Measurements from ENCODE around the gene GLI3.

GRCh38 chr7:41933427-41933826 lies 303.6 kb downstream of the GLI3 start:
- no peak for TF ChIP-seq YY1 (IDR thresholded peaks at IDR 0.05; ENCODE audit: insufficient read depth, insufficient read length)
- no peak for TF ChIP-seq ZNF274 (IDR thresholded peaks at IDR 0.05; ENCODE audit: low read depth, low read length)
